Measurements from ENCODE around the gene PRSS35.
"Not testable (repeated sequence)": the region's sequence is repeated elsewhere in the genome, so short reads cannot be mapped to it uniquely, and the experiment has no call there.

The PRSS35 gene

GRCh38 chr6:83556871-83557270 is 44.5 kb downstream of the PRSS35 start:
- TF ChIP-seq CTCF (IDR thresholded peaks at IDR 0.05; ENCODE audit: extremely low read depth, missing control alignments), result no peak
- DNase-seq (ENCODE audit: low spot score), result no peak

GRCh38 chr6:83558975-83559374 is 46.6 kb downstream of the PRSS35 start:
- DNase-seq (ENCODE audit: low spot score), result no peak
- TF ChIP-seq CTCF (IDR thresholded peaks at IDR 0.05; ENCODE audit: extremely low read depth, missing control alignments), result no peak

GRCh38 chr6:83571663-83572185 is 59.4 kb downstream of the PRSS35 start:
- not testable (repeated sequence) for DNase-seq (ENCODE audit: low spot score)

GRCh38 chr6:83574783-83575182 is 62.4 kb downstream of the PRSS35 start:
- TF ChIP-seq CTCF (IDR thresholded peaks at IDR 0.05; ENCODE audit: extremely low read depth, missing control alignments), result no peak
- no peak for DNase-seq (ENCODE audit: low spot score)
